A673 (cell line): ENCODE measurements around the gene ZNF570.

Experiments
- CTCF ChIP-seq: fragments of 300-800, 200-600 bp; sonication (generic); conservative IDR thresholded peaks from 2 replicates; pipeline ENCODE4 v1.5.1; 2017; ENCODE audit warnings: low read depth, mild to moderate bottlenecking, antibody characterized with exemption, low read length, moderate library complexity, mixed read lengths
- EZH2 ChIP-seq: fragments of 200-600 bp; sonication (generic); IDR thresholded peaks from 2 replicates; pipeline ENCODE4 v1.6.1; 2017; ENCODE audit warnings: borderline replicate concordance, low read depth, mild to moderate bottlenecking, mixed read lengths, antibody characterized with exemption, low read length; ENCODE audit not compliant: poor library complexity, severe bottlenecking

DNA sequence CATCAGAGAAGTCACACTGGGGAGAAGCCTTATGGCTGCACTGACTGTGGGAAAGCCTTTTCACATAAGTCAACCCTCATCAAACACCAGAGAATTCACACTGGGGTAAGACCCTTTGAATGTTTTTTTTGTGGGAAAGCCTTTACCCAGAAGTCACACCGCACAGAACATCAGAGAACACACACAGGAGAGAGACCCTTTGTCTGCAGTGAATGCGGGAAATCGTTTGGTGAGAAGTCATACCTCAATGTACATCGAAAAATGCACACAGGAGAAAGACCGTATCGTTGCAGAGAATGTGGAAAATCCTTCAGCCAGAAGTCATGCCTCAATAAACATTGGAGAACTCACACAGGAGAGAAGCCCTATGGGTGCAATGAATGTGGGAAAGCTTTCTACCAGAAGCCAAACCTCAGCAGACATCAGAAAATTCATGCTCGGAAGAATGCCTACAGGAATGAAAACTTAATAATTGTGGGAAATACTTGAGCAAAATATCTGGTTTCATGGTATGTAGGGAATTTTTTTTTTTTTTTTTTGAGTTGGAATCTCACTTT, 68.3 kb downstream of the ZNF570 start:
- TF ChIP-seq EZH2 (no peak), CTCF (no peak)
